Cardiac muscle cell (in vitro differentiated cells and primary cell): Measurements from ENCODE around the gene BCS1L. TPM values are rescaled to one million over a fixed set of nuclear protein-coding genes. Genes with fewer than 3 reads are reported as not detected.

Source experiments
- DNase-seq, 2 donors: peaks; one replicate each; pipeline versions ENCODE4 v3.0.0 to v3.0.0-alpha.2; 2010 to 2017; ENCODE audit warnings: low read depth in 1 of 2, low spot score in 1 of 2
- H3K27ac ChIP-seq: fragments of 200-600 bp; sonication (generic); 2 replicates; pipeline ENCODE4 v1.5.1; 2016
- H3K27me3 ChIP-seq: fragments of 200-600 bp; sonication (generic); 2 replicates; pipeline ENCODE4 v1.6.0; 2016; ENCODE audit warnings: control low read depth
- H3K36me3 ChIP-seq: fragments of 200-600 bp; sonication (generic); 2 replicates; pipeline ENCODE4 v1.5.1; 2016; ENCODE audit warnings: control low read depth
- H3K4me1 ChIP-seq: fragments of 200-600 bp; sonication (generic); 2 replicates; pipeline ENCODE4 v1.8.1; 2017; ENCODE audit warnings: low read depth, mild to moderate bottlenecking, mixed run types
- H3K4me3 ChIP-seq: fragments of 200-600 bp; sonication (generic); 2 replicates; pipeline ENCODE4 v1.5.1; 2016; ENCODE audit warnings: mild to moderate bottlenecking
- H3K9me3 ChIP-seq: fragments of 200-600 bp; sonication (generic); 2 replicates; pipeline ENCODE4 v1.5.1; 2017; ENCODE audit warnings: low read depth, mild to moderate bottlenecking, control low read depth
- polyA plus RNA-seq: library from polyadenylated mRNA; unstranded; fragments of >200 nt; fragmentation: Nextera tagmentation; extraction: Ambion mirVana; gene quantifications from 2 replicates; pipeline ENCODE4 v1.2.1, GENCODE V29; 2016
- total RNA-seq: library from RNA; depleted of rRNA; stranded (reverse); fragments of >200 nt; gene quantifications from 2 replicates; pipeline ENCODE4 v1.2.3, GENCODE V29; 2016
- TF ChIP-seq, protein P1 (sequence below): IDR thresholded peaks from 2 replicates; pipeline ENCODE4 v1.5.1; 2012; ENCODE audit warnings: low read depth, mild to moderate bottlenecking, low read length

BCS1L gene
- total and polyA plus RNA-seq, 2 experiments from 2014 or later: 28.6 to 67.0 TPM

- no peak overlapping the region for H3K27ac ChIP-seq
- H3K36me3 ChIP-seq: peaks cover 31% of the 10 kb centered on the region
- no peaks in the 10 kb centered on the region for H3K9me3 ChIP-seq
- no peaks in the 10 kb centered on the region for H3K27me3 ChIP-seq
- no peak overlapping the region for H3K4me3 ChIP-seq
- TF ChIP-seq, protein P1, sequence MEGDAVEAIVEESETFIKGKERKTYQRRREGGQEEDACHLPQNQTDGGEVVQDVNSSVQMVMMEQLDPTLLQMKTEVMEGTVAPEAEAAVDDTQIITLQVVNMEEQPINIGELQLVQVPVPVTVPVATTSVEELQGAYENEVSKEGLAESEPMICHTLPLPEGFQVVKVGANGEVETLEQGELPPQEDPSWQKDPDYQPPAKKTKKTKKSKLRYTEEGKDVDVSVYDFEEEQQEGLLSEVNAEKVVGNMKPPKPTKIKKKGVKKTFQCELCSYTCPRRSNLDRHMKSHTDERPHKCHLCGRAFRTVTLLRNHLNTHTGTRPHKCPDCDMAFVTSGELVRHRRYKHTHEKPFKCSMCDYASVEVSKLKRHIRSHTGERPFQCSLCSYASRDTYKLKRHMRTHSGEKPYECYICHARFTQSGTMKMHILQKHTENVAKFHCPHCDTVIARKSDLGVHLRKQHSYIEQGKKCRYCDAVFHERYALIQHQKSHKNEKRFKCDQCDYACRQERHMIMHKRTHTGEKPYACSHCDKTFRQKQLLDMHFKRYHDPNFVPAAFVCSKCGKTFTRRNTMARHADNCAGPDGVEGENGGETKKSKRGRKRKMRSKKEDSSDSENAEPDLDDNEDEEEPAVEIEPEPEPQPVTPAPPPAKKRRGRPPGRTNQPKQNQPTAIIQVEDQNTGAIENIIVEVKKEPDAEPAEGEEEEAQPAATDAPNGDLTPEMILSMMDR: no peak
- DNase-seq: peak in 1 of 2 donors; percentile 11
- H3K4me1 ChIP-seq: no peaks in the 10 kb centered on the region
Measured at GRCh38 chr2:218694405-218695145, 35.1 kb downstream of the BCS1L start.

DNA sequence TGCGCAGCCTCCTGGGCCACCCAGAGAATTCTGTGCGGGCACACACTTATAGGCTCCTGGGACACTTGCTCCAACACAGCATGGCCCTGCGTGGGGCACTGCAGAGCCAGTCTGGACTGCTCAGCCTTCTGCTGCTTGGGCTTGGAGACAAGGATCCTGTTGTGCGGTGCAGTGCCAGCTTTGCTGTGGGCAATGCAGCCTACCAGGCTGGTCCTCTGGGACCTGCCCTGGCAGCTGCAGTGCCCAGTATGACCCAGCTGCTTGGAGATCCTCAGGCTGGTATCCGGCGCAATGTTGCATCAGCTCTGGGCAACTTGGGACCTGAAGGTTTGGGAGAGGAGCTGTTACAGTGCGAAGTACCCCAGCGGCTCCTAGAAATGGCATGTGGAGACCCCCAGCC is 39.4 kb downstream of the BCS1L start:
- DNase-seq: no peak
- no peaks in the 10 kb centered on the region for H3K27me3 ChIP-seq
- H3K4me1 ChIP-seq: no peaks in the 10 kb centered on the region
- H3K9me3 ChIP-seq: no peaks in the 10 kb centered on the region
- H3K36me3 ChIP-seq: peaks cover 21% of the 10 kb centered on the region
- H3K4me3 ChIP-seq: no peak overlapping the region
- TF ChIP-seq, protein P1: no peak
- no peak overlapping the region for H3K27ac ChIP-seq

DNA sequence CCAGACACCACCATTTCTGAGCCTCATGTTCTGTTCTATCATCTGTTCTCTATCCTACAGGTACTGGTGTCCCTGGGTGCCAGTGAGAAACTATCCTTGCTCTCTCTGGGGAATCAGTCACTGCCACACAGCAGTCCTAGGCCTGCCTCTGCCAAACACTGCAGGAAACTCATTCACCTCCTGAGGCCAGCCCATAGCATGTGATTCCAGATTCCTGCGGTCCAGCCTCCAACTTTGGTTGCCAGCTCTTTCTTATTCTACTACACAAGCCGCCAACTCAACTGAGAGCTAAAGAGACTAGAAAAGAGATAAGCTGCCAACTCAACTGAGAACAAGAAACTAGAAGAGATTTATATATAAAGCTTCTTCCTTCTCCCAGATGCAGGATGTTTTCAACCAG is 42.3 kb downstream of the BCS1L start:
- Histone ChIP-seq H3K27ac (no peak overlapping the region), H3K27me3 (no peaks in the 10 kb centered on the region), H3K9me3 (no peaks in the 10 kb centered on the region), H3K4me3 (no peak overlapping the region), H3K4me1 (no peaks in the 10 kb centered on the region), H3K36me3 (peaks cover 16% of the 10 kb centered on the region)
- TF ChIP-seq, protein P1: no peak
- DNase-seq: no peak

- Histone ChIP-seq H3K27ac (no peak overlapping the region), H3K4me3 (no peak overlapping the region), H3K9me3 (no peaks in the 10 kb centered on the region), H3K4me1 (no peaks in the 10 kb centered on the region), H3K27me3 (no peaks in the 10 kb centered on the region), H3K36me3 (peaks cover 16% of the 10 kb centered on the region)
- no peak for DNase-seq
- TF ChIP-seq, protein P1: no peak
Measured at GRCh38 chr2:218703341-218703740, 43.9 kb downstream of the BCS1L start.

DNA sequence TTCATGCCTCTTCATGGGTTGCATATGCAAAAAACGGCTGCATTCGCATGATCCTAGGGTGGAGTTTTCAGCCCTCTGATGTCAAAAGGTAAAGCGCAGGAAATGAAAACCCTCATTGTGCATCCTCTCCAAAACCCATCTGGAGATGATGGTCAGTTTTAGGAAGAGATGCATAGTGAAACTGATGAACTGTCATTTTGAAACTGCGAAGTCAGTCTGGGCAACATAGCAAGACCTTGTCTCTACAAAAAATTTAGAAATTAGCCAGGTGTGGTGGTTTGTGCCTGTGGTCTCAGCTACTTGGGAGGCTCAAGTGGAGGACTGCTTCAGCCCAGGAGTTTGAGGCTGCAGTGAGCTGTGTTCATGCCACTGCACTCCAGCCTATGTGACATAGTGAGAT is 48.6 kb downstream of the BCS1L start:
- TF ChIP-seq, protein P1: no peak
- H3K27ac ChIP-seq: no peak overlapping the region
- H3K27me3 ChIP-seq: no peaks in the 10 kb centered on the region
- no peaks in the 10 kb centered on the region for H3K9me3 ChIP-seq
- no peaks in the 10 kb centered on the region for H3K36me3 ChIP-seq
- DNase-seq: no peak
- peaks cover 5% of the 10 kb centered on the region for H3K4me1 ChIP-seq
- no peak overlapping the region for H3K4me3 ChIP-seq
